GM18873 (cell line): Measurements from ENCODE around the gene FOXN1.

Source experiments
- ATAC-seq: cut with Tn5 transposase; IDR thresholded peaks from one replicate; pipeline ENCODE4 v1.9.1; 2021; ENCODE audit warnings: mild to moderate bottlenecking, moderate library complexity, moderate number of reproducible peaks; ENCODE audit not compliant: unreplicated experiment, low FRiP score

The FOXN1 gene

DNA sequence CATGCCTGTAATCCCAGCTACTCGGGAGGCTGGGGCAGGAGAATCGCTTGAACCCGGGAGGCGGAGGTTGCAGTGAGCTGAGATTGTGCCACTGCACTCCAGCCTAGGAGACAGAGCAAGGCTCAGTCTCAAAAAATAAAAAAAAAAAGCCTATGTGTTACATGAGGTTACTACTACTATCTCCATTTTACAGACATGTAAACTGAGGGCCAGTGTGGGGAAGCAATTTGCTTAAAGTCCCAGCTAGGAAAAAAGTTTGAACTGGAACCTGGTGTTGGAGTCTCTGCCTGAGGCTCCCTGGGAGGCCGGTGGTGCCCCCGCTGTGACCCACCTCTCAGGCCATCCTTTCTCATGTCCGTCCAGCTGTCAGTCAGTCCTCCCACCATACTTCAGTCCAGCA, 28.2 kb upstream of the FOXN1 start:
- ATAC-seq: no peak

- ATAC-seq: no peak
Measured at GRCh38 chr17:28478712-28479615, 27.2 kb upstream of the FOXN1 start.

- no peak for ATAC-seq
Measured at GRCh38 chr17:28480278-28480677, 25.9 kb upstream of the FOXN1 start.

DNA sequence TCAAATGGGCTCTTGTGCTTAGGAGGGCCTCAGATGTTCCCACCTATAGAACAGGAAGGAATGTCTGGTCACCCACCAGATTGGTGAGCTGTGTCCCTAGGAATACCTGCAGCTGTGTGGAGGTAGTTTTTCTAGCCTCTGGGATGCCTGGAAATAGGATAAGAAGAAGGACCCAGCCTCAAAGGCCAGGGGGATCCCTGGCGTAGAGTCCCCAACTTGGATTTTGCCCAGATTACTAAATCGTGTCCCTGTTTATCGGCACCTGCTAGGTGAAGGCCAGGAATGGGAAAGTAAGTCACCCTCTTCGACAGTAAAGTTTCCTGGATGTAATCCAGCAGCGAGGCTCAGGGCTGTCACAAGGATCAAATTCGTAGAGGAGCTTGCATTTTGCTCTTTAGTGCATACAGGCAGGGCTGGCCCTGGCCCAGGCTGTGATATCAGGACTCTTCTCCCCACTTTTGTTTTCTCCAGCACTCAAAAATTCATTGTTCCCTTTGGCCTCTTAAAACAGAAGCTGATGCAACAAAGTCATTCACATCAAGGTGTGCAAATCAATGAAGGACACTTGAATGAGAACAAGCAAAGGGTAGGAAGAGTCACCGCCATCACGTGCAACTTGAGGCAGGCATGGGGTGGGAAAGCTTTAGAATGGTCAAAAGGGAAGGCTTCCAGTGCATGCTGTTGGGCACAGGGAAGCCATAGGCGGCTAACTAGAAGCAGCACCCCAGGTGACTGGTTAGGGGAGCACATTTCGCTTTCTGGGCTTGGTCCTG, 25.2 kb upstream of the FOXN1 start:
- no peak for ATAC-seq

- no peak for ATAC-seq
Measured at GRCh38 chr17:28482551-28483199, 23.5 kb upstream of the FOXN1 start.

DNA sequence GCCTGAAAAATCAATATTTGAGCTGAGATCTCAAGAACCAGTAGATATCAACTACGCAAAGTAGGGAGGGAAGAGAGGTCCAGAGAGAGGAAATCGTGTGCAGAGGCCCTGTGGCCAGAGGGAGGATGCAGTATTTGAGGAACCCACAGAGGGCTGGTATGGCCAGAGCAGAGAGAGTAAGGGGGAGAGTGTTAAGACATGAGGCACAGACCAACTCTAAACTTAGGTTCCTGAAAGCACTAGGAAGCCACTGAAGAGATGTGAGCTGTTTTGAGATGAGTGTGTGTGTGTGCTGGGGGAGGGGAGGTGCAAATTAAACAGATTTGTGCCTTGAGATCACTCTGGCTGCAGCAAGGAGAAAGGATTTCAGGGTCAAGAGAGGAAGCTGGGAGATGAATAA, 21.9 kb upstream of the FOXN1 start:
- ATAC-seq: peak; percentile 77

GRCh38 chr17:28485049-28485448, 21.1 kb upstream of the FOXN1 start:
- ATAC-seq: no peak

- ATAC-seq: no peak
Measured at GRCh38 chr17:28487881-28488532, 18.1 kb upstream of the FOXN1 start.

DNA sequence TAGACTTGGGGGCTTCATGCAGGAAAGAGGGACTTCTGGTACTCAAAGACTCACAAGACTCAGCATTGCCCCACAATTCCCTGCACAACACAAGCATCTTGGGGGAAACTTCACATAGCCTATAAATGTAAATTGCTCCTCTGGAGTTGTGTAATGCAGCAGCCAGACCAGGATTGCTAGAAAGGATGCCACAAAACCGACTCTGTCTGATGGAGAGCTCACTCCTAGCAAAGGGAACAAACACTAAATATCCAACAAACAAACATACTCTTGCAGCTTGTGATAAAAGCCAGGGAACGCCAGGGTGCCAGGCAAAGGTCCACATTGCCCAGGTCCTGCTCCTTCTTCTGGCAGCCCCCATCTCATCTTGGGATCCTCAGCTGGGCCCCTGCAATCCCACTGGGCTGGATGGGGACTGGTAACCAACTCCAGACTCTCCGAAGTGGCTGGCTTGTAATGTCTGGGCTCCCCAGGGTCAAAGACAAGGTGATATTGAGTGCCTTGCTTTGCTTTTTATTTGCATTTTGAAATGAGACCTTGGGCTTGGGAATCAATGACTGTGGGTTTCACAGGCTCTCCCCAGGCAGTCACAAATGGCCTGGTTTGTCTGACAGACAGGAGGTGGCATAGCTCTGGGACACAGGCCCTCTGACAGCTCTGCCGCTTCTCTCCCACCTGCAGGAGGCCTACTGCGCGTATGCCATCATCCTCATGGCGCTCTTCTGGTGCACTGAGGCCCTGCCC, 17.4 kb upstream of the FOXN1 start:
- ATAC-seq: no peak

GRCh38 chr17:28491286-28491685, 14.9 kb upstream of the FOXN1 start:
- ATAC-seq: no peak

DNA sequence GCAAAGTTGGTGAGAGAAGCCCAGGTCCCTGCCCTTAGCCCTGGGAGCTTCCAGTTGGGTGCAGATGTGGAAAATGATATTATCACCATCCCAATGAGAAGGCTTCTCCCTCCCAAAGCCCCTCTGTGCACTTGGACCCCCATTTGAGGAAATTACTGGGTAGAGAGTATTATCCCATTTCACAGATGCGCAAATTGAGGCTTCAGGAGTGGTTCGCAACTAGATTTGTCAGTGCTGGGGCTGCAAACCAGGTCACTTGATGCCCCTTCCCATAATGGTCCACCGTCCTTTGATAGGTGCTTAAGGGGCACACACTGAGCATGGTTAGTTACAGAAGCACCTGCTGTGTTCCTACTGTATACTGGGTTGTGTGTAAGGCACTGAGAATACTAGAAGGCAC, 14.3 kb upstream of the FOXN1 start:
- no peak for ATAC-seq

DNA sequence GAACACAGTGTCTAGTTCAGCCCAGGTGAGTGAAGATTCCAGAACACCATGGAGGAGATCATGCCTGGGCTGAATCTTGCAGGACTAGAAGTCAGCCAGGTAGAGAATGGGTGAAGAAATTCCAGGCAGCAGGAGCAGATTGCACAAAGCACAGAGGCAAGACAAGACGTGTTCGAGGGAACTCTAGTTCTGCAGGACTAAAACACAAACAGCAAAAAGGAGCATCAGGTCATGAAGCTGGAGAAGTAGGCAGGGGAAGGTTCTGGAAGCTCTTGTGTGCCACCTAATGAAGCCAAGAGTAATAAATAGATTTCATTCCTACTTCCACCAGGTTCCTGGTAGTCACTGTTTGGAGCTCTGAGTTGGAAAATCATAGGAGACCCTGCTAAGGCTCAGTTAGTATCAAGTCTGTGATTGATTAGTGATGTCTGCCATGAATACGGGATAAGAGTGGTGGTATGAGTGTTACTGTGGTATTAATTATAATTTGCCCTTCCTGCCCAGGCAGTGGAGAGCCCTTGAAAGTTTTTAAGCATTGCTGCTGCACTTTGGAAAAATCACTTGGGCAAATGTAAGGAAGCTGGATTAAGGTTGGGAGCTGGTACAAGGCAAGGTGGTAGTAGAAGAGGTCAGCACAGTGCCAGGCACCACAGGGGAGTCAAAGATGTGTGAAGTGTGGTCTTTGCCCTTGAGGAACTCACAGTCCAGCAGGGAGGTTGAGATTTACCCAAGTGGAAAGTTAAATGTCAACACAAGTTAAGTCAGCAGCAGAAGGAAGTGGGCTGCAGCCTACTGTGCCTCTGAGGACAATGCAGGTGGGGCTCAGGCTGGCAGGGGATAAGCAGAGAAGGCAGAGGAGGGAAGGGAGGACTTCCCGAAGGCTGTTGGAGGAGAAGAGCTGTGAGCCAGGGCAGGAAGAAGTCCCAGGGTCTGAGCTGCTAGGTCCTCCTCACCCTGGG, 13.5 kb upstream of the FOXN1 start:
- ATAC-seq: no peak

DNA sequence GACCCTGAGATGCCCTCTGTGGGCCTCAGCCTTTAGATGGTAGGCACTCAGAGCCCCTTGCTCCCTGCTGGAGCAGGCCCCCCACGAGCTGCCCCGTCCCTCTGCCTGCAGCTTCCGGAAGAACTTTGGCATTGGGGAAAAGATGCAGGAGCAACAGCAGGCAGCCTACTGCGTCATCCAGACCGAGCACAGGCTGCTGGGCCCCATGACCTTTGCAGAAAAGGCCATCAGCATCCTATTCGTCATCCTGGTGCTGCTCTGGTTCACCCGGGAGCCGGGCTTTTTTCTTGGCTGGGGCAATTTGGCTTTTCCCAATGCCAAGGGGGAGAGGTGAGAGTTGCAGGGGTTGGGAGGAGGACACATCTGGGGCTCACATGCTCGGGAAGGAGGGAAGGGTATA, 12.7 kb upstream of the FOXN1 start:
- ATAC-seq: no peak

- peak; percentile 44 for ATAC-seq
Measured at GRCh38 chr17:28494445-28495188, 11.5 kb upstream of the FOXN1 start.

DNA sequence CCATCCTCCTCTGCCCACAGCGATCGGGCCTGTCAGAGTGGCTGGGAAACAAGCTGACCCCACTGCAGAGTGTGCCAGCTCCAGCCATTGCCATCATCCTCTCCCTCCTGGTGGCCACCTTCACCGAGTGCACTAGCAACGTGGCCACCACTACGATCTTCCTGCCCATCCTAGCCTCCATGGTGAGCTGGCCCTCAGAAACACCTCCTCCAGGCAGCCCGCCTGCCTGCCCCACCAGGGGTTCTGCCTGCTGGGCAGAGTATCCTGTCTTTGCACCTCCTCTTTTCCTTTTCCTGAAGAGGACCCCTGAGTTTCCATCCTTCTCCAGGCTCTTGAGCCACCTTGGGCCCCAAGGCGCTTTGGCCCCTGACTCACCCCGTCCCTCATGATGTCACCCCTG, 10.5 kb upstream of the FOXN1 start:
- ATAC-seq: no peak

DNA sequence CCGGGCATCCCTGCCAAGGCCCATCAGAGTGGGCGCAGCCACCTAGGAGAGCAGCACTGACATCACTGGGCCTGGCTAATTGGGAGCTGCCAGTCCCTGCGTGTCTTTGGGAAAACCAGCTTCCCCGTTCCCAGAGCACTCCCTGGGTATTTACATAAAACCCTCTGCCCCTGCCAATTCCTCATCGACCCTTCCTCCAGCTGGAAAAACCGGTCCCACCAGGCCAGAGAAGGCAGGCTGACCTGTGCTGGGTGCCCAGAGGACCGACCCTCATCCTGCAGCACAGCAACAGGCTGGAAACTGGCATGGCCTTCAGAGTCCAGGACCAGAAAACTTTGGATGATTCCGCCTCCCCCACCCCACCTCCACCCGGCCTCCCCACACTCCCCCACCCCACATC, 8.2 kb upstream of the FOXN1 start:
- ATAC-seq: no peak

GRCh38 chr17:28498652-28499363, 7.3 kb upstream of the FOXN1 start:
- no peak for ATAC-seq

- no peak for ATAC-seq
Measured at GRCh38 chr17:28499364-28499664, 6.8 kb upstream of the FOXN1 start.
